PC-9 (cell line): ENCODE measurements around the gene GPR37L1.

ENCODE experiments used
- EZH2 ChIP-seq: fragments of 200-600 bp; sonication (generic); IDR thresholded peaks from 2 replicates; pipeline ENCODE4 v1.8.0; 2017; ENCODE audit warnings: antibody characterized with exemption, low read depth
- TF ChIP-seq, protein P1 (sequence below): fragments of 200-600 bp; sonication (generic); conservative IDR thresholded peaks from 2 replicates; pipeline ENCODE4 v1.6.1; 2017; ENCODE audit warnings: mixed run types, antibody characterized with exemption, mild to moderate bottlenecking, moderate library complexity

DNA sequence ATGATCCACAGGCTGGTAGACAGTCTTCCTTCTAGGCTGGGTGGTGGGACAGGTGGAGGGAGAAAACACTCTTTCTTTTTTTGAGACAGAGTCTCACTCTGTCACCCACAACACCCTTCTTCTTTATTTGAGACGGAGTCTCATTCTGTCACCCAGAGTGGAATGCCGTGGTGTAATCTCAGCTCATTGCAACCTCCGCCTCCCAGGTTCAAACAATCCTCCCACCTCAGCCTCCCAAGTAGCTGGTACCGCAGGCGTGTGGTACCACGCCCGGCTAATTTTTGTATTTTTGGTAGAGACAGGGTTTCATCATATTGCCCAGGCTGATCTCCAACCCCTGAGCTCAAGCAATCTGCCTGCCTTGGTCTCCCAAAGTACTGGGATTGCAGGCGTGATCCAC is 2.9 kb downstream of the GPR37L1 start:
- TF ChIP-seq EZH2, result no peak
- TF ChIP-seq, protein P1, sequence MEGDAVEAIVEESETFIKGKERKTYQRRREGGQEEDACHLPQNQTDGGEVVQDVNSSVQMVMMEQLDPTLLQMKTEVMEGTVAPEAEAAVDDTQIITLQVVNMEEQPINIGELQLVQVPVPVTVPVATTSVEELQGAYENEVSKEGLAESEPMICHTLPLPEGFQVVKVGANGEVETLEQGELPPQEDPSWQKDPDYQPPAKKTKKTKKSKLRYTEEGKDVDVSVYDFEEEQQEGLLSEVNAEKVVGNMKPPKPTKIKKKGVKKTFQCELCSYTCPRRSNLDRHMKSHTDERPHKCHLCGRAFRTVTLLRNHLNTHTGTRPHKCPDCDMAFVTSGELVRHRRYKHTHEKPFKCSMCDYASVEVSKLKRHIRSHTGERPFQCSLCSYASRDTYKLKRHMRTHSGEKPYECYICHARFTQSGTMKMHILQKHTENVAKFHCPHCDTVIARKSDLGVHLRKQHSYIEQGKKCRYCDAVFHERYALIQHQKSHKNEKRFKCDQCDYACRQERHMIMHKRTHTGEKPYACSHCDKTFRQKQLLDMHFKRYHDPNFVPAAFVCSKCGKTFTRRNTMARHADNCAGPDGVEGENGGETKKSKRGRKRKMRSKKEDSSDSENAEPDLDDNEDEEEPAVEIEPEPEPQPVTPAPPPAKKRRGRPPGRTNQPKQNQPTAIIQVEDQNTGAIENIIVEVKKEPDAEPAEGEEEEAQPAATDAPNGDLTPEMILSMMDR, result no peak
